NOMO-1 treated with DMSO at 0.1 percent for 48 hours (cell line): ENCODE data around the gene FAM83G.
"Not testable (repeated sequence)": the region's sequence is repeated elsewhere in the genome, so short reads cannot be mapped to it uniquely, and the experiment has no call there.

ENCODE experiments used
- DNase-seq: peaks from one replicate; lab custom pipeline; 2025; ENCODE audit not compliant: unreplicated experiment; lab: John Stamatoyannopoulos, UW

FAM83G gene

GRCh38 chr17:19023209-19023999, 18.8 kb upstream of the FAM83G start:
- no peak for DNase-seq

GRCh38 chr17:19022747-19023146, 18.2 kb upstream of the FAM83G start:
- DNase-seq = no peak

- DNase-seq = no peak
Measured at GRCh38 chr17:19022128-19022527, 17.6 kb upstream of the FAM83G start.

GRCh38 chr17:19021622-19022083, 17.1 kb upstream of the FAM83G start:
- no peak for DNase-seq

- not testable (repeated sequence) for DNase-seq
Measured at GRCh38 chr17:19021011-19021621, 16.6 kb upstream of the FAM83G start.

GRCh38 chr17:19020016-19020415, 15.5 kb upstream of the FAM83G start:
- no peak for DNase-seq

GRCh38 chr17:19019041-19019941, 14.7 kb upstream of the FAM83G start:
- DNase-seq = no peak

- no peak for DNase-seq
Measured at GRCh38 chr17:19018600-19018950, 14.0 kb upstream of the FAM83G start.

DNA sequence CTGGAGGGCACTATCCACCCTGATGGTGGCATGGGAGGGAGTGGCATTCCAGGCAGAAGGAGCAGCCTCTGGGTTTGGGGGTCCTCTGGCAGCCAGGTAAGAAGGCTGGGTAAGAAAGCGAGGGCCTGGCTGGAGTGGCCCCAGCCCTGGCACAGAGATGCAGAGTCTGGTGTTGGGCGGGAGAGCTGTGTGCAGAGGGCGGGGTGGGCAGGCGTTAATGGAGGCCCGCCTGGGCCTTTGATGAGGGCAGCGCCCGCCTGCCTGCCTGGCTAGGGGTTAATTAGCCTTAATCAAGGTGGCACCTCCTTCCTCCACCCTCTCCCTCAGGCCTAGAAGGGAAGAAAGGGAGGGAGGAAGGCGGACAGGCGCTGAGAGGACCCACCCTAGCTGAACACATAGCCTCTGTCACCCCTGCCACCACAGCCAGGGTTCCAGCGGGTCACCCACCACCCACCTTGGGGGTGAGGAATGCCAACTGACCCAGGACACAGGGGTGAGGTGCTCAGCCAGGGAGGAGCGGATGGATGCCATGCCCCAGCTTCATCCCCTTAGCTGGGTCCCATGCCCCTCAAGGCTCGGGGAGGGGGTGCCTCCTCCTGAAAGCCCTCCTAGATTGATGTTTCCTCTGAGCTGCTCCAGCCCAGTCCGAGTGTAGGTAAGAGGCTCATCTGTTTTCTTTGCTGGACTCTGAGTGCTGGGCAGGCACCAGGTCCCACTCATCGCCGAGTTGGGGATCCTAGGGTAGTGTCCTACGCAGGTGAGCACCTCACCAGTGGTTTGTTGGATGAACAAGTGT, 13.4 kb upstream of the FAM83G start:
- no peak for DNase-seq

- DNase-seq = no peak
Measured at GRCh38 chr17:19017401-19017800, 12.8 kb upstream of the FAM83G start.

GRCh38 chr17:19016881-19017280, 12.3 kb upstream of the FAM83G start:
- no peak for DNase-seq

- no peak for DNase-seq
Measured at GRCh38 chr17:19016297-19016696, 11.7 kb upstream of the FAM83G start.

GRCh38 chr17:19015428-19015827, 10.9 kb upstream of the FAM83G start:
- no peak for DNase-seq

DNA sequence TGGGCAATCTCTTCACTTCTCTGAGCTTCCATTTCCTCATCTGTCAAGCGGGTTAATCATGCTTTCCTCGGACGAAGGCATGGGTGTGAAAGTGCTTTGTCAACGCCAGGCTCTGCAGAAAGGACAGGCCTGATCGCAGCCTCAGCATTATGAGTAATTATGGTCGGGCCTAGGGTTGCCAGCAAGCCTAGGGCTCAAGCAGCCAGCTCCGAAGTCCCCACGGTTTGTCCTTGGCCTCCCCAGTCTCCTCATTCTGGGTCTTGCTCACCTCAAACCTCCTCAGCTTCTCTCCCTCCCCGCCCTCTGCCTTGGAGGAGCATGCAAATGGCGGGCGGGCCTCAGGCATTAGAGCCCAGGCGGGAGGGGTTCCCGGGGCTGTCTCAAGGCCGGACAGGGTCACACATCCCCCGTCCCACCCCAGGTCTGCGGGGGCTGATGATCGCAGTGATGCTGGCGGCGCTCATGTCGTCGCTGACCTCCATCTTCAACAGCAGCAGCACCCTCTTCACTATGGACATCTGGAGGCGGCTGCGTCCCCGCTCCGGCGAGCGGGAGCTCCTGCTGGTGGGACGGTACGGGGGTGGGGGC, 10.2 kb upstream of the FAM83G start:
- no peak for DNase-seq

GRCh38 chr17:19013806-19014627, 9.5 kb upstream of the FAM83G start:
- DNase-seq = no peak

DNA sequence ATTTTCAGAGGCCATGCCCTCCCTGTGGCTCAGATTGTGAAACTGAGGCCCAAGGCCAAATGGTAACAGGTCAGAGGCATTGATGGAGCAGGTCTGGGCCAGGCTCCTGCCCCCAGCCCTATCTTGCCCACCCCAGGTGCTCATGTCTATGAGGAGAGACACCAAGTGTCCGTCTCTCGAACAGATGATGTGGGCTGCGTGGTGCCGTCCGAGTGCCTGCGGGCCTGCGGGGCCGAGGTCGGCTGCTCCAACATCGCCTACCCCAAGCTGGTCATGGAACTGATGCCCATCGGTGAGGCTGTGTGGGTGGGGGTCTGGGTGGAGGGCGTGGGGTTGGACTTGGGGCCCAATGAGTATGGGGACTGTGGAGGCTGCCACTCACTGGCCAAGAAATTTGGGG, 8.7 kb upstream of the FAM83G start:
- DNase-seq = no peak

DNA sequence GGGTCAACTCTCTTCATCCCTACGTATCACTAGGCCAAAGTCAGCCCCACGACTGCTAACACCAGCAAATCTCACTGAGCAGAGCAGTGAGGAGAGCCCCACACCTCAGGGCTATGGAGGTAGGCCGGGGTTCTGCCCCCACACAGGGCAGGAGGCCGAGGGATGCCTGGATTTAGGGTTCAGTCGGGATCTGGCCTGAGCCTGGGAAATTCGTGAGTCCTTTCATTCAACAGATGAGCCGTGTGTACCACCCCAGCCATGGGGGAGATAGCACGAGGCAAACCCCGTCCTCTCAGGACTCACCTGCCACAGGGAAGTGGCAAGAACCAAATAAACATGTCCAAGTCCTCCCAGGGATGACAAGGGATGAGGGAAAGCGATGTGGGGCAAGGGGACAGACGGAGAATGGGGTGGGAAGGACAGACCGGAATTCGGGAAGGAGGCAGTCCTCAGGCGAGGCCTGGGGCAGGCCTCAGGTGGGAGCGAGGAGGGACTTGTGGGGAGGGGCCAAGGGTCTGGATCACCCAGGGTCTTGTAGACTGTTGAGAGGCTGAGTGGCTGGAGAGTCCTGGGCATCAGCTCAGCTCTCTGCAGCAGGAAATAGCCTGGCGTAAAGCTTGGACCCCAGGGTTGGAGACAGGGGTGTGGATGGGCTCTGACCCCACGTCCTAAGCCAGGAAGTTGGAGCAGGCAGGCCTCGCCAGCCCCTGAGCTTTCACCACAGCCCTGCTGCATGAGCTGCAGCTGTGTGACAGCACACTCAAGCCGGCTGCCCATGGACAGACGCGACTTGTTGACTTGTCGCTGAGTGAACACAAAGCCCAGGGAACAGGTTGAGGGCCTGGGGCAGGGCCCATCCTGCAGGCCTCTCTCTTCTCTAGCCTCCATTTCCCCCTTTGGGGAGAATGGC, 7.9 kb upstream of the FAM83G start:
- DNase-seq = no peak

DNA sequence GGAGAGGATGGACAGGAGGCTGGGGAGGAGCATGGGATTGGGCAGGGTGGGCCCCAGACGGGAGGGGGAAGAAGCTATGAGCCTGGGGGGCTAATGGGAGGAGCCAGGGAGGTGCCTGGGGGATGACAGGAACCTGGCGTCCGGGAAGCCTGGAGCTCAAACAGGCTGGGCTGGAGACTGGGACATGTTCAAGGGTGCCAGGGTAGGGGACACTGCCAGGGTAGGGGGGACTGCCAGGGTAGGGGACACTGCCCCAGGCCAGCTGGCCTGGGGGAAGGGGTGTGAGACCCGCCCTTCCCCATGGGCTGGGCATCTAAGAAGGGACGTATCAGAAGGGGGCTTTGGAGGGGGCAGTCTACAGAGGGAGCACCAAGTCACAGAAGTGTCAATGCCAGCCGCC, 7.0 kb upstream of the FAM83G start:
- DNase-seq = no peak
